Measurements from ENCODE around the gene MYO18B.

- TF ChIP-seq EZH2 (IDR thresholded peaks at IDR 0.05; ENCODE audit: borderline replicate concordance, low read length) (no peak), CTCF (conservative IDR thresholded peaks at IDR 0.05 in 1 of 2, IDR thresholded peaks at IDR 0.05 in 1 of 2; ENCODE audit: extremely low read depth in 1 of 2, insufficient read depth in 1 of 2, low read depth in 1 of 2, low read length in 2 of 2) (no peak)
Measured at GRCh38 chr22:25964961-25965730, 223.2 kb downstream of the MYO18B start.

All from mammary epithelial cell (primary cell).